HepG2 (cell line): ENCODE results near the gene TRIM67. TPM values are rescaled to one million over a fixed set of nuclear protein-coding genes. Genes with fewer than 3 reads are reported as not detected.

Experiments
- ARID4A ChIP-seq: sonication (generic); formaldehyde crosslinking; IDR thresholded peaks from 2 replicates; pipeline ENCODE4 v1.5.0; 2020; ENCODE audit warnings: mild to moderate bottlenecking, missing genetic modification reagents, borderline replicate concordance
- ELK4 ChIP-seq: sonication (generic); formaldehyde crosslinking; IDR thresholded peaks from 2 replicates; pipeline ENCODE4 v1.9.0; 2021; ENCODE audit warnings: missing genetic modification reagents, borderline replicate concordance
- ETV6 ChIP-seq: sonication (generic); formaldehyde crosslinking; conservative IDR thresholded peaks from 2 replicates; pipeline ENCODE4 v1.4.0; 2020; ENCODE audit warnings: missing genetic modification reagents
- HOXA3 ChIP-seq: sonication (generic); formaldehyde crosslinking; IDR thresholded peaks from 2 replicates; pipeline ENCODE4 v1.5.0; 2020; ENCODE audit warnings: missing genetic modification reagents
- ISL2 ChIP-seq: sonication (generic); formaldehyde crosslinking; IDR thresholded peaks from 2 replicates; pipeline ENCODE4 v1.5.0; 2020; ENCODE audit warnings: missing genetic modification reagents
- NR0B2 ChIP-seq: sonication (generic); formaldehyde crosslinking; IDR thresholded peaks from 2 replicates; pipeline ENCODE4 v1.4.0; 2020; ENCODE audit warnings: mild to moderate bottlenecking, missing genetic modification reagents
- PITX1 ChIP-seq: sonication (generic); formaldehyde crosslinking; IDR thresholded peaks from 2 replicates; pipeline ENCODE4 v1.5.1; 2020; ENCODE audit warnings: mild to moderate bottlenecking, missing genetic modification reagents
- RAD21 ChIP-seq: fragments of 450-650 bp; formaldehyde crosslinking; IDR thresholded peaks from 2 replicates; pipeline ENCODE4 v1.5.0; 2020; ENCODE audit warnings: mild to moderate bottlenecking
- RCOR2 ChIP-seq: IDR thresholded peaks from 2 replicates; pipeline ENCODE4 v1.6.1; 2016; ENCODE audit warnings: missing biosample characterization, missing genetic modification reagents
- RNF2 ChIP-seq: fragments of 450-650 bp; conservative IDR thresholded peaks from 2 replicates; pipeline ENCODE4 v1.6.1; 2016; ENCODE audit warnings: low read depth
- SMARCC2 ChIP-seq: fragments of 450-650 bp; IDR thresholded peaks from 2 replicates; pipeline ENCODE4 v1.6.1; 2017; ENCODE audit warnings: antibody characterized with exemption, mild to moderate bottlenecking
- TAF1 ChIP-seq: sonication (generic); formaldehyde crosslinking; IDR thresholded peaks from 2 replicates; pipeline ENCODE4 v1.4.0; 2020; ENCODE audit warnings: missing genetic modification reagents
- TFAP4 ChIP-seq: sonication (generic); IDR thresholded peaks from 2 replicates; pipeline ENCODE4 v1.6.1; 2016; ENCODE audit warnings: low read depth, borderline replicate concordance
- TOPORS ChIP-seq: sonication (generic); formaldehyde crosslinking; IDR thresholded peaks from 2 replicates; pipeline ENCODE4 v1.8.0; 2023; ENCODE audit warnings: mild to moderate bottlenecking, missing genetic modification reagents
- ZFY ChIP-seq: sonication (generic); formaldehyde crosslinking; IDR thresholded peaks from 2 replicates; pipeline ENCODE4 v1.4.0; 2020; ENCODE audit warnings: missing genetic modification reagents
- ZNF20 ChIP-seq: sonication (generic); formaldehyde crosslinking; IDR thresholded peaks from 2 replicates; pipeline ENCODE4 v1.4.0; 2020; ENCODE audit warnings: mild to moderate bottlenecking, moderate library complexity, missing genetic modification reagents
- ZNF503 ChIP-seq: sonication (generic); formaldehyde crosslinking; IDR thresholded peaks from 2 replicates; pipeline ENCODE4 v1.4.0; 2020; ENCODE audit warnings: missing genetic modification reagents
- ZNF562 ChIP-seq: sonication (generic); formaldehyde crosslinking; IDR thresholded peaks from 2 replicates; pipeline ENCODE4 v1.8.0; 2022; ENCODE audit warnings: missing genetic modification reagents, borderline replicate concordance
- ZNF580 ChIP-seq: IDR thresholded peaks from 2 replicates; pipeline ENCODE4 v1.6.1; 2016; ENCODE audit warnings: low read depth, borderline replicate concordance
- ZNF720 ChIP-seq: sonication (generic); formaldehyde crosslinking; IDR thresholded peaks from 2 replicates; pipeline ENCODE4 v1.4.0; 2020; ENCODE audit warnings: missing genetic modification reagents
- ZNF768 ChIP-seq: sonication (generic); formaldehyde crosslinking; IDR thresholded peaks from 2 replicates; pipeline ENCODE4 v1.4.0; 2020; ENCODE audit warnings: missing genetic modification reagents
- ZSCAN20 ChIP-seq: sonication (generic); formaldehyde crosslinking; IDR thresholded peaks from 2 replicates; pipeline ENCODE4 v1.4.0; 2020; ENCODE audit warnings: missing genetic modification reagents, mild to moderate bottlenecking, borderline replicate concordance
- polyA plus RNA-seq, 8 experiments: library from polyadenylated mRNA; depleted of rRNA in 3 of 8; stranded (reverse) in 7 of 8; unstranded in 1 of 8; fragments of >200 nt; fragmentation: Illumina TruSeq in 4 of 8; extraction: Trizol in 4 of 8; gene quantifications; 2 replicates each; pipeline versions ENCODE4 v1.2.1 to v1.2.3, GENCODE V29; 2011 to 2016; ENCODE audit warnings: low read depth in 4 of 8, missing spikeins in 1 of 8, mixed read lengths in 1 of 8; ENCODE audit not compliant: insufficient read depth in 1 of 8
- total RNA-seq, 5 experiments: library from RNA; depleted of rRNA; stranded (reverse); fragments of >200 nt; fragmentation: Illumina TruSeq; extraction: Trizol; gene quantifications; 2 replicates each; pipeline ENCODE4 v1.2.3, GENCODE V29; 2016; ENCODE audit warnings: low read depth in 1 of 5

TRIM67 gene
- total and polyA plus RNA-seq, 2 of the 13 experiments (the other 11 are each of a cell fraction or from before 2014, with no cell fraction given), result not detected

- TF ChIP-seq ARID4A (peak; percentile 93), TOPORS (peak; percentile 93), ETV6 (CRISPR knock-in tag) (peak; percentile 92), ZNF20 (CRISPR knock-in tag) (no peak), RAD21 (peak; percentile 47; the same call in 1 of the 2 replicates), PITX1 (CRISPR knock-in tag) (no peak; the same call in 1 of the 2 replicates), ELK4 (CRISPR knock-in tag) (no peak), NR0B2 (peak; percentile 83; the same call in 1 of the 2 replicates), ZFY (CRISPR knock-in tag) (peak; percentile 71), ZNF768 (CRISPR knock-in tag) (no peak), HOXA3 (CRISPR knock-in tag) (peak; percentile 74), RNF2 (no peak; the same call in 1 of the 2 replicates), ZNF562 (CRISPR knock-in tag) (0 out of 2 replicates have a peak, but pooled peaks have one; percentile 57), ISL2 (CRISPR knock-in tag) (peak; percentile 79), ZSCAN20 (CRISPR knock-in tag) (peak; percentile 99), SMARCC2 (no peak), ZNF720 (CRISPR knock-in tag) (no peak), ZNF580 (CRISPR knock-in tag) (peak; percentile 58; the same call in 1 of the 2 replicates), TAF1 (CRISPR knock-in tag) (no peak), RCOR2 (CRISPR knock-in tag) (no peak), TFAP4 (no peak; the same call in 1 of the 2 replicates), ZNF503 (CRISPR knock-in tag) (no peak)
Observed at GRCh38 chr1:231162297-231162969, 575 bp downstream of the TRIM67 start (continued).
